B cell (primary cell): ENCODE data around the gene SELENOH. TPM values are rescaled to one million over a fixed set of nuclear protein-coding genes. Genes with fewer than 3 reads are reported as not detected.

Experiments
- ATAC-seq: fragments of 200-7000 bp; cut with Tn5 transposase; one replicate; pipeline ENCODE4 v1.10.0; 2021; ENCODE audit warnings: low read depth, mild to moderate bottlenecking, moderate number of reproducible peaks, moderate library complexity
- CTCF ChIA-PET: fragments of 350-600 bp; sonication (Branson Sonifier 250); formaldehyde crosslinking; loops from one replicate; lab custom pipeline; 2021; ENCODE audit warnings: antibody characterized with exemption, inconsistent platforms; lab: Charles Lee
- POLR2A ChIA-PET: fragments of 350-600 bp; sonication (Branson Sonifier 250); formaldehyde crosslinking; loops from one replicate; lab custom pipeline; 2021; ENCODE audit warnings: antibody characterized with exemption; lab: Charles Lee
- DNase-seq: peaks from one replicate; pipeline ENCODE4 v3.0.0; 2013
- H2AFZ ChIP-seq: 2 replicates; pipeline ENCODE4 v1.6.1; 2012; ENCODE audit warnings: mild to moderate bottlenecking, low read depth, low read length; ENCODE audit not compliant: insufficient read depth, poor library complexity, severe bottlenecking
- H3K27ac ChIP-seq, 2 donors: 1 replicate in 1 of 2; 2 replicates in 1 of 2; pipeline ENCODE4 v1.5.1; 2012 to 2013; ENCODE audit warnings: low read length in 2 of 2, mild to moderate bottlenecking in 2 of 2, moderate library complexity in 1 of 2
- H3K27me3 ChIP-seq, 4 experiments: fragments of 200-600 bp in 1 of 4; sonication (generic) in 1 of 4; replicated peaks in 1 of 4; 1 replicate in 2 of 4; 2 replicates in 2 of 4; pipeline versions ENCODE4 v1.6.1 to v1.7.0; 2013 to 2016; ENCODE audit warnings: low read length in 3 of 4, mild to moderate bottlenecking in 2 of 4, mixed read lengths in 1 of 4, moderate library complexity in 1 of 4; ENCODE audit not compliant: insufficient read depth in 4 of 4, control insufficient read depth in 3 of 4; ENCODE audit errors: control extremely low read depth in 1 of 4
- H3K36me3 ChIP-seq, 2 experiments: replicated peaks in 1 of 2; 1 replicate in 1 of 2; 2 replicates in 1 of 2; pipeline versions ENCODE4 v1.6.1 to v1.7.1; 2013; ENCODE audit warnings: low read length in 1 of 2; ENCODE audit not compliant: insufficient read depth in 2 of 2, control insufficient read depth in 1 of 2; ENCODE audit errors: control extremely low read depth in 1 of 2, extremely low read depth in 1 of 2
- H3K4me1 ChIP-seq, 2 donors: fragments of 200-600 bp in 1 of 2; sonication (generic) in 1 of 2; 1 replicate in 1 of 2; 2 replicates in 1 of 2; pipeline versions ENCODE4 v1.5.1 to v1.6.1; 2013 to 2017; ENCODE audit warnings: low read length in 2 of 2; ENCODE audit not compliant: control insufficient read depth in 2 of 2, insufficient read depth in 2 of 2
- H3K4me2 ChIP-seq: replicated peaks from 2 replicates; pipeline ENCODE3; 2012; ENCODE audit warnings: mild to moderate bottlenecking, low read depth, low read length; ENCODE audit not compliant: poor library complexity, severe bottlenecking
- H3K4me3 ChIP-seq, 5 experiments: fragments of 200-600 bp in 1 of 5; sonication (generic) in 1 of 5; 1 replicate in 3 of 5; 2 replicates in 2 of 5; pipeline versions ENCODE4 v1.5.1 to v1.7.0; 2011 to 2016; ENCODE audit warnings: low read length in 4 of 5, mild to moderate bottlenecking in 4 of 5, low read depth in 2 of 5, control low read depth in 1 of 5, moderate library complexity in 1 of 5; ENCODE audit not compliant: insufficient read depth in 1 of 5; ENCODE audit errors: control extremely low read depth in 1 of 5, extremely low read depth in 1 of 5
- H3K79me2 ChIP-seq: fragments of 200-600 bp; sonication (generic); one replicate; pipeline ENCODE4 v1.6.0; 2016; ENCODE audit warnings: low read length; ENCODE audit not compliant: control insufficient read depth, insufficient read depth
- H3K9ac ChIP-seq: fragments of 200-600 bp; sonication (generic); 2 replicates; pipeline ENCODE4 v1.6.1; 2017; ENCODE audit warnings: mild to moderate bottlenecking, low read length, moderate library complexity
- H3K9me3 ChIP-seq, 3 donors: one replicate each; pipeline versions ENCODE4 v1.6.1 to v1.7.1; 2013; ENCODE audit warnings: low read length in 2 of 3; ENCODE audit not compliant: control insufficient read depth in 2 of 3, insufficient read depth in 1 of 3; ENCODE audit errors: control extremely low read depth in 1 of 3
- H4K20me1 ChIP-seq: 2 replicates; pipeline ENCODE4 v1.6.0; 2012; ENCODE audit warnings: mild to moderate bottlenecking, low read length; ENCODE audit not compliant: insufficient read depth, control insufficient read depth, poor library complexity, severe bottlenecking
- H3K27ac Mint-ChIP-seq: one replicate; pipeline ENCODE4 v1.8.0; 2021; ENCODE audit warnings: mixed read lengths
- H3K27me3 Mint-ChIP-seq: one replicate; pipeline ENCODE4 v1.8.0; 2021; ENCODE audit warnings: mixed read lengths
- H3K4me1 Mint-ChIP-seq: one replicate; pipeline ENCODE4 v1.8.0; 2021; ENCODE audit warnings: mixed read lengths
- H3K4me3 Mint-ChIP-seq: one replicate; pipeline ENCODE4 v1.8.0; 2021; ENCODE audit warnings: mixed read lengths
- H3K9me3 Mint-ChIP-seq: one replicate; pipeline ENCODE4 v1.8.0; 2022; ENCODE audit warnings: mixed read lengths; ENCODE audit not compliant: insufficient read depth
- CTCF ChIP-seq: fragments of 200-600 bp; IDR thresholded peaks from one replicate; pipeline ENCODE4 v1.8.0; 2022; ENCODE audit warnings: antibody characterized with exemption, mild to moderate bottlenecking
- EZH2 ChIP-seq: IDR thresholded peaks from 2 replicates; pipeline ENCODE4 v1.6.1; 2012; ENCODE audit warnings: borderline replicate concordance, low read depth, mild to moderate bottlenecking, moderate library complexity, low read length; ENCODE audit not compliant: insufficient read depth, poor library complexity, severe bottlenecking
- WGBS: methylation state at CpG from one replicate; pipeline ENCODE4 v1.1.5; 2013; ENCODE audit warnings: missing lambda C conversion rate; ENCODE audit not compliant: insufficient coverage; 5-methylcytosine and 5-hydroxymethylcytosine counted together
- intact Hi-C: fragments of 100-400 bp; cut with micrococcal nuclease; formaldehyde crosslinking; loops from one replicate; pipeline ENCODE4 v1.10.0; 2022
- polyA plus RNA-seq: library from polyadenylated mRNA; depleted of rRNA; stranded (reverse); fragments of >200 nt; gene quantifications from 2 replicates; pipeline ENCODE4 v1.2.3, GENCODE V29; 2012
- total RNA-seq, 2 donors: library from RNA; stranded (reverse); fragments of 120-200 nt in 1 of 2; gene quantifications; 1 replicate in 1 of 2; 2 replicates in 1 of 2; pipeline versions ENCODE4 v1.2.3 to v1.2.4, GENCODE V29; 2013 to 2022

The SELENOH gene
- total and polyA plus RNA-seq, 2 donors (not counting 1 experiment from before 2014, with no cell fraction given): 147 to 196 TPM

GRCh38 chr11:57761301-57762234, 20.3 kb downstream of the SELENOH start, which contains the start of gene CTNND1:
TSS of gene CTNND1 (plus strand) at chr11:57761802. CDS start at chr11:57791479, 29,677 bp downstream.
- intact Hi-C loops: no loop called here
- Histone ChIP-seq H3K4me1 (peaks cover 15 to 19% of the 10 kb centered on the region in 2 donors), H3K9me3 (no peaks in the 10 kb centered on the region), H3K9ac (peak within 1 kb of the TSS; percentile 67), H3K4me3 (peak within 1 kb of the TSS; percentile 46 to 68 (median 64)), H3K27ac (peak within 1 kb of the TSS; percentile 6 to 77), H3K4me2 (peak within 1 kb of the TSS; percentile 69), H3K27me3 (no peaks in the 10 kb centered on the region), H3K36me3 (no peaks in the 10 kb centered on the region), H2AFZ (peak within 1 kb of the TSS; percentile 71), H4K20me1 (no peaks in the 10 kb centered on the region), H3K79me2 (peaks cover 46% of the 10 kb centered on the region)
- CTCF ChIA-PET: interaction anchor here (0.6 to 6.0 kb wide), 7 partner anchors 10 to 1140 kb away, joined by 3 to 68 read pairs (median 4); partner anchors contain the start of genes BTBD18 and SELENOH
- Mint-ChIP-seq H3K4me1 (peaks cover 32% of the 10 kb centered on the region), H3K9me3 (no peaks in the 10 kb centered on the region), H3K4me3 (peak within 1 kb of the TSS; percentile 76), H3K27ac (peak within 1 kb of the TSS; percentile 74), H3K27me3 (no peaks in the 10 kb centered on the region)
- DNase-seq (peak; percentile 65), ATAC-seq (peak; percentile 75)
- WGBS: 16% methylated on average over 5 of the region's 13 CpGs
- no peak for TF ChIP-seq EZH2
- no peak for TF ChIP-seq CTCF
- POLR2A ChIA-PET: interaction anchor here (1.1 kb wide), 1 partner anchor 30 kb away, joined by 3 read pairs; no protein-coding TSS in a partner anchor
